Upper lobe of left lung (tissue), 4 donors: ENCODE data around the gene CCDC88B.

Experiments used
- POLR2A ChIP-seq, 4 donors: fragments of 450-650 bp; IDR thresholded peaks; one replicate each; pipeline ENCODE4 v1.5.1; 2016 to 2017; ENCODE audit warnings: antibody characterized with exemption in 4 of 4, mild to moderate bottlenecking in 2 of 4
- POLR2AphosphoS5 ChIP-seq, 2 donors: sonication (generic); formaldehyde crosslinking; IDR thresholded peaks; one replicate each; pipeline ENCODE4 v1.5.1; 2017; ENCODE audit warnings: antibody characterized with exemption in 2 of 2
- TF ChIP-seq, protein P1 (sequence below), 6 experiments: fragments of 450-650 bp in 4 of 6; fragments of 200-600 bp in 2 of 6; sonication (generic) in 2 of 6; IDR thresholded peaks; one replicate each; pipeline ENCODE4 v1.5.1; 2016 to 2019; ENCODE audit warnings: antibody characterized with exemption in 6 of 6

DNA sequence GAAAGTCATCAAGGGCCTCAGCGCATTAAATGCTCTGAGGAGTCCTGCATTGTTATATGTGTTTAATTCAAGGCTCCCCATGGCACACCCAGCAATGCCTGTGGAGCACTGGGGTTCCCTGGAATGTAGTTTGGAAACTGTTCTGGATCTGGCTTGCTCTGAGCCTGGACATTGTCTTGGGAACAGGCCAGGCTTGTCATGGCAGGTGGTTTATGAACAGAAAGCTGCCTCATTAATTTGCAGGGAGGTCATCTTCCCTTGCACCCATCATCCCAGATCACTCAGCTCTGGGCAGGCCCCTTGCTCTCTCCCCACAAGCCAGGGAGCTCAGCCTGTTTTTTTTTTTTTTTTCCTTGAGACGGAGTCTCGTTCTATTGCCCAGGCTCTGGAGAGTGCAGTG, 51.8 kb downstream of the CCDC88B start:
- TF ChIP-seq, protein P1, sequence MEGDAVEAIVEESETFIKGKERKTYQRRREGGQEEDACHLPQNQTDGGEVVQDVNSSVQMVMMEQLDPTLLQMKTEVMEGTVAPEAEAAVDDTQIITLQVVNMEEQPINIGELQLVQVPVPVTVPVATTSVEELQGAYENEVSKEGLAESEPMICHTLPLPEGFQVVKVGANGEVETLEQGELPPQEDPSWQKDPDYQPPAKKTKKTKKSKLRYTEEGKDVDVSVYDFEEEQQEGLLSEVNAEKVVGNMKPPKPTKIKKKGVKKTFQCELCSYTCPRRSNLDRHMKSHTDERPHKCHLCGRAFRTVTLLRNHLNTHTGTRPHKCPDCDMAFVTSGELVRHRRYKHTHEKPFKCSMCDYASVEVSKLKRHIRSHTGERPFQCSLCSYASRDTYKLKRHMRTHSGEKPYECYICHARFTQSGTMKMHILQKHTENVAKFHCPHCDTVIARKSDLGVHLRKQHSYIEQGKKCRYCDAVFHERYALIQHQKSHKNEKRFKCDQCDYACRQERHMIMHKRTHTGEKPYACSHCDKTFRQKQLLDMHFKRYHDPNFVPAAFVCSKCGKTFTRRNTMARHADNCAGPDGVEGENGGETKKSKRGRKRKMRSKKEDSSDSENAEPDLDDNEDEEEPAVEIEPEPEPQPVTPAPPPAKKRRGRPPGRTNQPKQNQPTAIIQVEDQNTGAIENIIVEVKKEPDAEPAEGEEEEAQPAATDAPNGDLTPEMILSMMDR (IDR thresholded peaks at IDR 0.05): no peak
- TF ChIP-seq POLR2AphosphoS5 (IDR thresholded peaks at IDR 0.05) (no peak), POLR2A (IDR thresholded peaks at IDR 0.05) (no peak)
